MCF 10A (cell line): ENCODE data around the gene TCF7L2. TPM values are rescaled to one million over a fixed set of nuclear protein-coding genes. Genes with fewer than 3 reads are reported as not detected.

Experiments used
- BruUV-seq: library from RNA; stranded (reverse); fragments of 400-500 nt; replicated peaks from 2 replicates; lab custom pipeline; 2021; lab: Mats Ljungman, UMichigan
- CTCF ChIA-PET: fragments of 300-600 bp; sonication (Branson Sonifier 250); formaldehyde crosslinking; extraction: SDS; loops from one replicate; lab custom pipeline; 2021; ENCODE audit warnings: antibody characterized with exemption, inconsistent platforms; lab: Yijun Ruan, JAX
- POLR2A ChIA-PET: fragments of 300-600, 350-650 bp; sonication (Branson Sonifier 250); formaldehyde crosslinking; extraction: SDS; loops from one replicate; lab custom pipeline; 2020; ENCODE audit warnings: antibody characterized with exemption, inconsistent platforms; lab: Yijun Ruan, JAX
- DNase-seq: peaks from one replicate; pipeline ENCODE4 v3.0.0-alpha.2; 2018; ENCODE audit not compliant: unreplicated experiment
- H3K27ac Mint-ChIP-seq: one replicate; pipeline ENCODE4 v1.8.0; 2022; ENCODE audit warnings: mild to moderate bottlenecking, low read depth, mixed read lengths; ENCODE audit not compliant: unreplicated experiment
- H3K27me3 Mint-ChIP-seq: one replicate; pipeline ENCODE4 v1.8.0; 2022; ENCODE audit warnings: mixed read lengths; ENCODE audit not compliant: insufficient read depth, unreplicated experiment
- H3K36me3 Mint-ChIP-seq: one replicate; pipeline ENCODE4 v1.8.0; 2022; ENCODE audit warnings: mild to moderate bottlenecking, moderate library complexity, mixed read lengths; ENCODE audit not compliant: insufficient read depth, unreplicated experiment
- H3K4me1 Mint-ChIP-seq: one replicate; pipeline ENCODE4 v1.8.0; 2022; ENCODE audit warnings: mixed read lengths; ENCODE audit not compliant: insufficient read depth, unreplicated experiment
- H3K4me3 Mint-ChIP-seq: one replicate; pipeline ENCODE4 v1.8.0; 2022; ENCODE audit warnings: mild to moderate bottlenecking, moderate library complexity, mixed read lengths; ENCODE audit not compliant: unreplicated experiment
- H3K9me3 Mint-ChIP-seq: one replicate; pipeline ENCODE4 v1.8.0; 2022; ENCODE audit warnings: mixed read lengths; ENCODE audit not compliant: unreplicated experiment
- CTCF ChIP-seq: fragments of 200-600 bp; IDR thresholded peaks from one replicate; pipeline ENCODE4 v1.8.0; 2022; ENCODE audit warnings: antibody characterized with exemption, mild to moderate bottlenecking; ENCODE audit not compliant: unreplicated experiment
- intact Hi-C: fragments of 100-400 bp; cut with micrococcal nuclease; formaldehyde crosslinking; loops from 2 replicates; pipeline ENCODE4 v1.14.1; 2022
- total RNA-seq: library from RNA; stranded (reverse); gene quantifications from 2 replicates; pipeline ENCODE4 v1.2.3, GENCODE V29; 2022

The TCF7L2 gene
- total RNA-seq, 1 experiment from 2014 or later = 25.2 TPM

- ChIA-PET POLR2A (interaction anchor here (0.7 kb wide), 1 partner anchor 9 kb away, joined by 4 read pairs; no protein-coding TSS in a partner anchor), CTCF (interaction anchor here (0.9 kb wide), 1 partner anchor 207 kb away, joined by 3 read pairs; no protein-coding TSS in a partner anchor)
- Mint-ChIP-seq H3K4me3 (no peak overlapping the region), H3K9me3 (no peaks in the 10 kb centered on the region), H3K4me1 (no peaks in the 10 kb centered on the region), H3K27ac (no peak overlapping the region), H3K36me3 (no peaks in the 10 kb centered on the region), H3K27me3 (no peaks in the 10 kb centered on the region)
- BruUV-seq = no TSS peak
- TF ChIP-seq CTCF = no peak
- intact Hi-C loops = no loop called here
- no peak for DNase-seq
Measured at GRCh38 chr10:113177936-113178335, 227.9 kb downstream of the TCF7L2 start.

- ChIA-PET CTCF (no interaction called here), POLR2A (interaction anchor here (0.5 kb wide), 1 partner anchor 118 kb away, joined by 5 read pairs; no protein-coding TSS in a partner anchor)
- TF ChIP-seq CTCF = no peak
- no peaks in the 10 kb centered on the region for H3K36me3 Mint-ChIP-seq
- no TSS peak for BruUV-seq
- no peak overlapping the region for H3K27ac Mint-ChIP-seq
- no peaks in the 10 kb centered on the region for H3K9me3 Mint-ChIP-seq
- no peaks in the 10 kb centered on the region for H3K27me3 Mint-ChIP-seq
- H3K4me1 Mint-ChIP-seq = no peaks in the 10 kb centered on the region
- intact Hi-C loops = no loop called here
- H3K4me3 Mint-ChIP-seq = no peak overlapping the region
- no peak for DNase-seq
Measured at GRCh38 chr10:113178771-113179170, 228.7 kb downstream of the TCF7L2 start.

- no peaks in the 10 kb centered on the region for H3K36me3 Mint-ChIP-seq
- ChIA-PET CTCF (no interaction called here), POLR2A (interaction anchor here (0.6 to 1.0 kb wide), 2 partner anchors 11 to 262 kb away, joined by 3 read pairs; no protein-coding TSS in a partner anchor)
- no peak overlapping the region for H3K27ac Mint-ChIP-seq
- no peaks in the 10 kb centered on the region for H3K27me3 Mint-ChIP-seq
- intact Hi-C loops = no loop called here
- DNase-seq = no peak
- no peak overlapping the region for H3K4me3 Mint-ChIP-seq
- H3K9me3 Mint-ChIP-seq = no peaks in the 10 kb centered on the region
- H3K4me1 Mint-ChIP-seq = no peaks in the 10 kb centered on the region
- no TSS peak for BruUV-seq
- no peak for TF ChIP-seq CTCF
Measured at GRCh38 chr10:113179265-113179664, 229.2 kb downstream of the TCF7L2 start.

- Mint-ChIP-seq H3K27ac (no peak overlapping the region), H3K9me3 (no peaks in the 10 kb centered on the region), H3K4me3 (no peak overlapping the region), H3K27me3 (no peaks in the 10 kb centered on the region), H3K4me1 (no peaks in the 10 kb centered on the region), H3K36me3 (no peaks in the 10 kb centered on the region)
- DNase-seq = no peak
- ChIA-PET POLR2A (interaction anchor here (1.0 kb wide), 1 partner anchor 11 kb away, joined by 3 read pairs; no protein-coding TSS in a partner anchor), CTCF (no interaction called here)
- intact Hi-C loops = no loop called here
- BruUV-seq = no TSS peak
- TF ChIP-seq CTCF = no peak
Measured at GRCh38 chr10:113179966-113180365, 229.9 kb downstream of the TCF7L2 start.
